RWPE1 (cell line): ENCODE measurements around the gene CDK17.

Experiments used
- CTCF ChIA-PET: fragments of 350-600 bp; sonication (Branson Sonifier 250); formaldehyde crosslinking; extraction: SDS; loops from one replicate; lab custom pipeline; 2021; lab: Yijun Ruan, JAX
- POLR2A ChIA-PET: fragments of 400-600 bp; formaldehyde crosslinking; extraction: SDS; loops from one replicate; lab custom pipeline; 2020; ENCODE audit warnings: antibody characterized with exemption; ENCODE audit not compliant: low non-redundant PET; lab: Yijun Ruan, JAX
- DNase-seq: peaks from one replicate; pipeline ENCODE4 v3.0.0; 2012; ENCODE audit warnings: low spot score
- H3K27ac ChIP-seq: fragments of 450-650 bp; 2 replicates; pipeline ENCODE4 v1.5.1; 2017
- CTCF ChIP-seq: fragments of 450-650 bp; conservative IDR thresholded peaks from 2 replicates; pipeline ENCODE4 v1.5.1; 2017; ENCODE audit warnings: low read depth, mild to moderate bottlenecking

Gene CDK17

GRCh38 chr12:96399919-96400630 lies at the start of gene CDK17:
CDK17 (minus strand) TSS chr12:96400439; CDS start chr12:96334836, 65,603 bp downstream.
- CTCF ChIA-PET: interaction anchor here (0.5 to 1.2 kb wide), 7 partner anchors 16 to 1997 kb away, joined by 3 to 10 read pairs (median 4); no protein-coding TSS in a partner anchor
- TF ChIP-seq CTCF: peak; percentile 86
- peak within 1 kb of the TSS; percentile 100 for H3K27ac ChIP-seq
- POLR2A ChIA-PET: interaction anchor here (1.0 to 1.5 kb wide), 2 partner anchors 84 to 120 kb away, joined by 3 to 5 read pairs; no protein-coding TSS in a partner anchor
- DNase-seq: peak; percentile 90

DNA sequence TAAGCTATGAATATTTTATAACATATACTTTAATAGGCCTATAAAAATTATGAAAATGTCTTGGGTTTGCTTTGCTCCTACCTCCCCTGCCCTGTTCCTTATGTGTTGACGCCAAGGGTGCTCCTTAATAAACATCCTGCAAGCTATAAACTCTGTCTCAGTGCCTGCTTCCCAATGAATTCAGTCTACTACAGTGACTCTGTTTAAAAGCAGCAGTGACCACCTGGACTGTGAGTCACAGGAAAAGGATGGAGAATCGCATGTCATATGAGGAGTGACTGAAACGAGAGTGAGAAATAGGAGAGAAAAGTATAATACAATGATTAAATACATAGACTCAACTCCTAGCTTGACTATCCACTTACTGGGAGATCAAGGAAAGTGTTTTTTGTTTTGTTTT lies 48.1 kb upstream of the CDK17 start:
- POLR2A ChIA-PET: no interaction called here
- DNase-seq: peak; percentile 52
- CTCF ChIA-PET: interaction anchor here (0.6 kb wide), 1 partner anchor 44 kb away, joined by 5 read pairs; no protein-coding TSS in a partner anchor
- peak overlapping the region; percentile 48; the same call in 1 of the 2 replicates for H3K27ac ChIP-seq
- no peak for TF ChIP-seq CTCF

GRCh38 chr12:96447256-96447655 lies 47.0 kb upstream of the CDK17 start:
- DNase-seq: no peak
- POLR2A ChIA-PET: no interaction called here
- CTCF ChIA-PET: interaction anchor here (0.8 kb wide), 1 partner anchor 38 kb away, joined by 3 read pairs; no protein-coding TSS in a partner anchor
- peak overlapping the region; percentile 43; the same call in 1 of the 2 replicates for H3K27ac ChIP-seq
- no peak for TF ChIP-seq CTCF

GRCh38 chr12:96445691-96446583 lies 45.7 kb upstream of the CDK17 start:
- peak overlapping the region; percentile 76 for H3K27ac ChIP-seq
- CTCF ChIA-PET: interaction anchor here (0.5 to 0.8 kb wide), 2 partner anchors 15 to 39 kb away, joined by 3 to 4 read pairs; no protein-coding TSS in a partner anchor
- peak; percentile 63 for DNase-seq
- TF ChIP-seq CTCF: no peak
- POLR2A ChIA-PET: no interaction called here

- DNase-seq: no peak
- H3K27ac ChIP-seq: peak overlapping the region; percentile 76
- ChIA-PET CTCF (no interaction called here), POLR2A (no interaction called here)
- TF ChIP-seq CTCF: no peak
Measured at GRCh38 chr12:96444399-96444798, 44.2 kb upstream of the CDK17 start.

GRCh38 chr12:96442906-96443305 lies 42.7 kb upstream of the CDK17 start:
- H3K27ac ChIP-seq: no peak overlapping the region
- no peak for TF ChIP-seq CTCF
- CTCF ChIA-PET: no interaction called here
- POLR2A ChIA-PET: no interaction called here
- DNase-seq: no peak
